ENCODE measurements around the gene ASIC4. TPM values are rescaled to one million over a fixed set of nuclear protein-coding genes. Genes with fewer than 3 reads are reported as not detected.

ASIC4 gene
- total and polyA plus RNA-seq, 2 of the 13 experiments (the other 11 are each of a cell fraction or from before 2014, with no cell fraction given): 0.03 TPM; not detected in 1

GRCh38 chr2:219490600-219491130, 23.6 kb upstream of the ASIC4 start:
- Histone ChIP-seq H3K27me3 (ENCODE audit: control insufficient read depth in 1 of 2, insufficient read depth in 2 of 2, low read length in 2 of 2) (peaks cover 39 to 99% of the 10 kb centered on the region in 2 experiments; a peak in 4 of 5 replicates), H3K79me2 (ENCODE audit: insufficient read depth, low read length) (no peaks in the 10 kb centered on the region), H4K20me1 (ENCODE audit: insufficient read depth, low read length) (no peaks in the 10 kb centered on the region), H3K36me3 (replicated peaks in 1 of 2; ENCODE audit: control insufficient read depth in 1 of 2, insufficient read depth in 2 of 2, low read length in 2 of 2) (no peaks in the 10 kb centered on the region), H3K4me1 (ENCODE audit: insufficient read depth, low read length) (peaks cover 6% of the 10 kb centered on the region), H2AFZ (ENCODE audit: low read length) (no peak overlapping the region), H3K27ac (ENCODE audit: extremely low read length, insufficient read depth, low read length) (no peak overlapping the region), H3K4me3 (replicated peaks in 1 of 3; ENCODE audit: insufficient read depth in 1 of 3, low read depth in 2 of 3, low read length in 3 of 3) (no peak overlapping the region), H3K4me2 (ENCODE audit: low read depth, low read length) (no peak overlapping the region), H3K9ac (ENCODE audit: insufficient read depth, low read depth, low read length) (no peak overlapping the region), H3K9me3 (ENCODE audit: low read length) (no peaks in the 10 kb centered on the region)
- ChIA-PET CTCF (ENCODE audit: low intra/inter-chr PET ratio, low total read pairs) (interaction anchor here (1.8 kb wide), 1 partner anchor 39 kb away, joined by 4 read pairs; no protein-coding TSS in a partner anchor), POLR2A (no interaction called here)
- BruUV-seq (replicated peaks): no TSS peak
- TF ChIP-seq THYN1 (CRISPR knock-in tag; IDR thresholded peaks at IDR 0.05; ENCODE audit: borderline replicate concordance, low read depth) (no peak), CREB1 (IDR thresholded peaks at IDR 0.05) (0 out of 2 replicates have a peak, but pooled peaks have one; percentile 8), CREB1 (CRISPR knock-in tag; IDR thresholded peaks at IDR 0.05) (no peak), ZNF101 (CRISPR knock-in tag; IDR thresholded peaks at IDR 0.05; ENCODE audit: borderline replicate concordance, low read depth) (no peak), MAX (IDR thresholded peaks at IDR 0.05) (0 out of 2 replicates have a peak, but pooled peaks have one; percentile 23), ZNF687 (CRISPR knock-in tag; IDR thresholded peaks at IDR 0.05) (peak; percentile 33; the same call in 1 of the 2 replicates)
- TF ChIP-seq, protein P1, sequence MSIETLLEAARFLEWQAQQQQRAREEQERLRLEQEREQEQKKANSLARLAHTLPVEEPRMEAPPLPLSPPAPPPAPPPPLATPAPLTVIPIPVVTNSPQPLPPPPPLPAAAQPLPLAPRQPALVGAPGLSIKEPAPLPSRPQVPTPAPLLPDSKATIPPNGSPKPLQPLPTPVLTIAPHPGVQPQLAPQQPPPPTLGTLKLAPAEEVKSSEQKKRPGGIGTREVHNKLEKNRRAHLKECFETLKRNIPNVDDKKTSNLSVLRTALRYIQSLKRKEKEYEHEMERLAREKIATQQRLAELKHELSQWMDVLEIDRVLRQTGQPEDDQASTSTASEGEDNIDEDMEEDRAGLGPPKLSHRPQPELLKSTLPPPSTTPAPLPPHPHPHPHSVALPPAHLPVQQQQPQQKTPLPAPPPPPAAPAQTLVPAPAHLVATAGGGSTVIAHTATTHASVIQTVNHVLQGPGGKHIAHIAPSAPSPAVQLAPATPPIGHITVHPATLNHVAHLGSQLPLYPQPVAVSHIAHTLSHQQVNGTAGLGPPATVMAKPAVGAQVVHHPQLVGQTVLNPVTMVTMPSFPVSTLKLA (IDR thresholded peaks at IDR 0.05): 0 out of 2 replicates have a peak, but pooled peaks have one; percentile 14
- no peak for DNase-seq (ENCODE audit: low spot score)
- in situ Hi-C loops (cut with HindIII; ENCODE audit: extremely low pct_ligation_motif_present, low pct_unique_long_range_greater_than_20kb) (loop anchor here (5.0 kb wide), 1 partner anchor 42 kb away; no protein-coding TSS in a partner anchor), intact Hi-C loops (cut with micrococcal nuclease; ENCODE audit: unreplicated experiment) (no loop called here)
- WGBS (ENCODE audit: low lambda C conversion rate): 3% methylated on average over 5 of the region's 10 CpGs
- no peak for FAIRE-seq
- ATAC-seq: no peak

Data from HepG2 (cell line).